DLD1 (cell line): ENCODE measurements around the gene GSTM2.

ENCODE experiments used
- in situ Hi-C: cut with HindIII; loops from 2 replicates; pipeline ENCODE4 v1.10.0; 2017; ENCODE audit warnings: low sequenced_read_pairs

GSTM2 gene

GRCh38 chr1:109667452-109668122 is at the start of gene GSTM2:
Gene GSTM2, plus strand, starts transcription at chr1:109668057. Its CDS starts 59 bp downstream, at chr1:109668116.
- in situ Hi-C loops: no loop called here

- in situ Hi-C loops: no loop called here
Observed at GRCh38 chr1:109618661-109619575, 48.9 kb upstream of the GSTM2 start.

GRCh38 chr1:109619576-109620400 is 48.1 kb upstream of the GSTM2 start, which contains the start of the genes AMPD2 and GNAT2:
Gene AMPD2, plus strand, starts transcription at chr1:109619837. Its CDS starts 1,339 bp downstream, at chr1:109621176.
Gene GNAT2, minus strand, starts transcription at chr1:109619616. Its CDS starts 6,746 bp downstream, at chr1:109612870.
- in situ Hi-C loops: no loop called here

GRCh38 chr1:109620401-109620791 is 47.5 kb upstream of the GSTM2 start:
- in situ Hi-C loops: no loop called here

- in situ Hi-C loops: no loop called here
Observed at GRCh38 chr1:109620841-109621286, 47.0 kb upstream of the GSTM2 start.

- in situ Hi-C loops: no loop called here
Observed at GRCh38 chr1:109621379-109622136, 46.3 kb upstream of the GSTM2 start.

- in situ Hi-C loops: no loop called here
Observed at GRCh38 chr1:109622137-109622892, 45.5 kb upstream of the GSTM2 start.

GRCh38 chr1:109622895-109623294 is 45.0 kb upstream of the GSTM2 start:
- in situ Hi-C loops: no loop called here

- in situ Hi-C loops: no loop called here
Observed at GRCh38 chr1:109623601-109624161, 44.2 kb upstream of the GSTM2 start.

GRCh38 chr1:109624201-109625010 is 43.5 kb upstream of the GSTM2 start:
- in situ Hi-C loops: loop anchor here (25.0 kb wide), 1 partner anchor 138 kb away; the partner anchor contains the start of gene EPS8L3

GRCh38 chr1:109625176-109625575 is 42.7 kb upstream of the GSTM2 start:
- in situ Hi-C loops: loop anchor here (25.0 kb wide), 1 partner anchor 137 kb away; the partner anchor contains the start of gene EPS8L3

GRCh38 chr1:109625601-109626560 is 42.0 kb upstream of the GSTM2 start:
- in situ Hi-C loops: loop anchor here (25.0 kb wide), 1 partner anchor 136 kb away; the partner anchor contains the start of gene EPS8L3

- in situ Hi-C loops: loop anchor here (25.0 kb wide), 1 partner anchor 135 kb away; the partner anchor contains the start of gene EPS8L3
Observed at GRCh38 chr1:109626682-109627408, 41.0 kb upstream of the GSTM2 start.

GRCh38 chr1:109627692-109628399 is 40.0 kb upstream of the GSTM2 start:
- in situ Hi-C loops: loop anchor here (25.0 kb wide), 1 partner anchor 134 kb away; the partner anchor contains the start of gene EPS8L3
